Hematopoietic multipotent progenitor cell treated with erythropoietin and hydrocortisone succinate and interleukin-3 and kit ligand, for 17 days (in vitro differentiated cells): Measurements from ENCODE around the gene YIF1B.

Source experiments
- DNase-seq: peaks from one replicate; pipeline ENCODE4 v3.0.0-alpha.2; 2015; ENCODE audit warnings: low spot score

The YIF1B gene

GRCh38 chr19:38304352-38304865 is 11.3 kb downstream of the YIF1B start:
- DNase-seq = no peak

GRCh38 chr19:38303517-38304351 is 12.0 kb downstream of the YIF1B start, which contains the start of gene C19orf33:
Gene C19orf33, plus strand, starts transcription at chr19:38304251. Its CDS starts 11 bp downstream, at chr19:38304262.
- DNase-seq = no peak

GRCh38 chr19:38298821-38299680 is 16.7 kb downstream of the YIF1B start:
- no peak for DNase-seq

GRCh38 chr19:38294090-38294489 is 21.7 kb downstream of the YIF1B start:
- no peak for DNase-seq

- no peak for DNase-seq
Observed at GRCh38 chr19:38293281-38293680, 22.5 kb downstream of the YIF1B start.

GRCh38 chr19:38291855-38292254 is 23.9 kb downstream of the YIF1B start:
- no peak for DNase-seq

- DNase-seq = no peak
Observed at GRCh38 chr19:38290631-38291147, 25.1 kb downstream of the YIF1B start.

- no peak for DNase-seq
Observed at GRCh38 chr19:38289955-38290354, 25.8 kb downstream of the YIF1B start.

- no peak for DNase-seq
Observed at GRCh38 chr19:38288123-38288855, 27.5 kb downstream of the YIF1B start.

GRCh38 chr19:38287604-38288003 is 28.1 kb downstream of the YIF1B start:
- no peak for DNase-seq

- no peak for DNase-seq
Observed at GRCh38 chr19:38285567-38285966, 30.2 kb downstream of the YIF1B start.

GRCh38 chr19:38284422-38284821 is 31.3 kb downstream of the YIF1B start:
- no peak for DNase-seq

- no peak for DNase-seq
Observed at GRCh38 chr19:38283271-38283670, 32.5 kb downstream of the YIF1B start.

GRCh38 chr19:38281811-38282566 is 33.8 kb downstream of the YIF1B start:
- DNase-seq = no peak

- no peak for DNase-seq
Observed at GRCh38 chr19:38280030-38280921, 35.5 kb downstream of the YIF1B start.

- no peak for DNase-seq
Observed at GRCh38 chr19:38278751-38279150, 37.0 kb downstream of the YIF1B start.

GRCh38 chr19:38277969-38278680 is 37.6 kb downstream of the YIF1B start:
- no peak for DNase-seq

GRCh38 chr19:38277549-38277948 is 38.2 kb downstream of the YIF1B start:
- DNase-seq = no peak

- no peak for DNase-seq
Observed at GRCh38 chr19:38276942-38277517, 38.7 kb downstream of the YIF1B start.
